GM18499 (cell line): Measurements from ENCODE around the gene MORN2.
"Not testable (repeated sequence)": the region's sequence is repeated elsewhere in the genome, so short reads cannot be mapped to it uniquely, and the experiment has no call there.

Experiments
- ATAC-seq: cut with Tn5 transposase; IDR thresholded peaks from one replicate; pipeline ENCODE4 v1.9.1; 2021; ENCODE audit warnings: moderate number of reproducible peaks; ENCODE audit not compliant: insufficient read depth, unreplicated experiment

The MORN2 gene

DNA sequence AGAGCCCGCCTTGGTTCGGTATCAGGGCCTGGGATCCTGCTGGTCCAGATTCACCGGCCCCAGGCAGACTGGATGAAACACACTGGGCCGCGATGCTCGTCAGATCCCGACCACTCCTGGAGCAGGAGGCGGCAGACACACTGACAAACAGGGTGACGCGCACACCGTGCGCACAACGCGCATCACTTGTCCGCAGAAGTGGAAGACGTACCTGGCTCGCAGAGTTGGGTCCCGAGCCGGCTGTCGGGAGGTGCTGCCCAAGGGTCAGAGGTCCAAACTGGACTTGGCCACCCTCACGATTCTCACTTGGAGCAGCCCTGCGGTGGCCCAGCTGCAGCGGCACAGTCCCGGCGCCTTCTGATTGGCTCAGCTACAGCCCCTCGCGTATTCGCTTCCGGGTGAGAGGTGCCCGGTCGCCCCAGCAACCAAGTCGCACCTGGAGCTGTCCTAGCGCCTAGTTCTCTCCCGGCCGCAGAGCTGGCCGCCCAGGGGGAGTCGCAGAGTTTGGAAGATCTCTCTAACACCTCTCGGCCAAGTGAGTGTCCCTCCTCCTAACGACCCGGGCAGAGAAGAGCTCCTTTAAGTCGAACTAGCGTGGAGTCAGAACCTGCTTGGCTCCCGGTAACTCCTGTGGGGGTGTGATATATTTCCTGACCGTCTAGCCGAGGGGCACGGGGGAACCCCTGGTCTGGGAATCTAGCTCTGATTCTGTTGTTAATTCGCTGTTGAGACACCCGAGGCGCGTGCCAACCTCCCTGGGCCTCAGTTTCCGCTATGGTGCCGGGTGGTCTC, at the start of gene MORN2, which contains the start of gene DHX57:
Gene MORN2 (plus strand): TSS at position 401 of the 792 bp plus-strand sequence.
Gene DHX57 (minus strand): TSS at position 359 of the 792 bp plus-strand sequence. CDS start 7,529 bp downstream, outside the sequence.
- peak; percentile 96 for ATAC-seq

DNA sequence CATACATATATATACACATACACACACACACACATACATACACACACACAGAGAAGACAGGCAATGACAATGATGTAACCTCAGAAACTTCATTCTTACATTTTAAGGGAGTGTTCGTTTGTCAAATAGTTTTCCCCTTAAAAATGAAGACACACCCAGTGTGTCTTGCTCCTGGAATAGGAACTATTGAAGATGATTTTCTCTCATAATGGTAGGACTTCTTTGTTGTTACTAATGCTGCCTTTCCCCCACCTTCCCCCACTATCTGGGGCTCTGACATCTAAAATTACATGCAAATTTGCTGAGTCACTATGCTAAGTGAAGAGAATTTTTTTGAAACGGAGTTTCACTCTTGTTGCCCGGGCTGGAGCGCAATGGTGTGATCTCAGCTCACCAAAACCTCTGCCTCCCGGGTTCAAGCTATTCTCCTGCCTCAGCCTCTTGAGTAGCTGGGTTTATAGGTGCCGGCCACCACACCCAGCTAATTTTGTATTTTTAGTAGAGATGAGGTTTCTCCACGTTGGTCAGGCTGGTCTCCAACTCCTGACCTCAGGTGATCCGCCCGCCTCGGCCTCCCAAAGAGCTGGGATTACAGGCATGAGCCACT, 48.1 kb upstream of the MORN2 start:
- not testable (repeated sequence) for ATAC-seq

DNA sequence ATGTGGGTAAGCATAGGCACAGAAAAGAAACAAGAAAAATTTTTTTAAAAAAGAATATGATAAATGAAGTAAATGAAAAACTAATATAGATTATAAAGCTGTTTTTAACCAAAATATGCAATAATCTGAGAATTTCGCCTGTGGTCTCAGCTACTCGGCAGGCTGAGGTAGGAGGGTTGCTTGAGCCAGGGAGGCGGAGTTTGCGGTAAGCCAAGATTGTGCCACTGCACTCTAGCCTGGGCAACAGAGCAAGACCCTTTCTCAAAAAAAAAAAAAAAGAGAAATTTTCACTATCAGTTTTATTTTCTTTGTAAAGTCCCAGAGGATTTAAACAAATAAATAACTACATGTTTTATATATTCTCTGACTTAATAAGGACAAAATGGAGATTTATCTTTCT, 47.3 kb upstream of the MORN2 start:
- no peak for ATAC-seq

GRCh38 chr2:38829971-38830370, 45.8 kb upstream of the MORN2 start:
- ATAC-seq = no peak

DNA sequence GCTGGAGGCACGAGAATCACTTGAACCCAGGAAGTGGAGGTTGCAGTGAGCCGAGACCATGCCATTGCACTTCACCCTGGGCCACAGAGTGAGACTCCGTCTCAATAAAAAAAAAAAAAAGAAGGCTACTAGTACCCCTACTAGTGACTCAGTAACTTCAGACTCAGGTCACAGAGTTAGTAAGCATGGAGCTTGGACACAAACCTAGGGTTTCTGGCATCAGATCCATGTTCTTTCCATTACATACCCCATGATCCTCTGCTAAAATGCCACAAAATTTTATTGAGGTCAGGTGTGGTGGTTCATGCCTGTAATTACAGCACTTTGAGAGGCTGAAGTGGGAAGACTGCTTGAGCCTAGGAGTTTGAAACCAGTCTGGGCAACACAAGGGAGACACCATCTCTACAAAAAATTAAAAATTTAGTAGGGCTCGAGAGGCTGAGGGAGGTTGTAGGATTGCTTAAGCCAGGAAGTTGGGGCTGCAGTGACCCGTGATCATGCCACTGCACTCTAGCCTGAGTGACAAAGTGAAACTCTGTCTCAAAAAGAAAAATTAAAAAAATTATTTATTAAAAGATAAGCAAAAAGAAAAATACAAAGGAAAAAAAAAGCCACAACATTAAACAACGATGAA, 45.1 kb upstream of the MORN2 start:
- ATAC-seq = no peak

GRCh38 chr2:38835015-38835601, 40.7 kb upstream of the MORN2 start:
- ATAC-seq = no peak

DNA sequence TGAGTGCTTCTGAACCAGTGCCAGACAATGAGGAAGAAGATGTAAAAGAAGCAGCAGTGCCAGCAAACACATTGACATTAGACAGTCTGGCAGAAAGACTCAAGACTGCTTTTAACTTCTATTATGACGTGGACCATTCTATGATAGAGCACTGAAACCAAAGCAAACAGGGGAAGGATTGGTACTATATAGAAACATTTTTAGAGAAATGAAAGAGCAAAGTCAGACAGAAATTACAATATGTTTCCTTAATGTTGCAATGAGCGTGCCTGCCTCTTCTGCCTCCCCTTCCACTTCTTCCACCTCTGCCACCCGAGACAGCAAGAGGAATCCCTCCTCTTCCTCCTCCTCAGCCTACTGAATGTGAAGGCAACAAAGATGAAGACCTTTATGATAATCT, 39.8 kb upstream of the MORN2 start:
- ATAC-seq = peak; percentile 71

DNA sequence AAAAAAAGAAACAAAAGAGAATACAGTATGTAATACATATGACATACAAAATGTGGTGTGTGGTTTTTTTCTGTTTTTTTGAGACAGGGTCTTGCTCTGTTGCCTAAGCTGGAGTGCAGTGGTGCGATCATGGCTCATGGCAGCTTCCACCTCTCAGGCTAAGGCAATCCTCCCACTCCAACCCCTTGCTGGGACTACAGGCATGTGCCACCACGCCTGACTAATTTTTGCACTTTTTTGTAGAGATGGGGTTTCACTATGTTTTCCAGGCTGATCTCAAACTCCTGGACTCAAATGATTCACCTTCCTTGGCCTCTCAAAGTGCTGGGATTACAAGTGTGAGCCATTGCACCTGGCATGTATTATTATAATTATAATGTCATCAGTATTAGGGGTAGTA, 39.0 kb upstream of the MORN2 start:
- ATAC-seq = no peak

DNA sequence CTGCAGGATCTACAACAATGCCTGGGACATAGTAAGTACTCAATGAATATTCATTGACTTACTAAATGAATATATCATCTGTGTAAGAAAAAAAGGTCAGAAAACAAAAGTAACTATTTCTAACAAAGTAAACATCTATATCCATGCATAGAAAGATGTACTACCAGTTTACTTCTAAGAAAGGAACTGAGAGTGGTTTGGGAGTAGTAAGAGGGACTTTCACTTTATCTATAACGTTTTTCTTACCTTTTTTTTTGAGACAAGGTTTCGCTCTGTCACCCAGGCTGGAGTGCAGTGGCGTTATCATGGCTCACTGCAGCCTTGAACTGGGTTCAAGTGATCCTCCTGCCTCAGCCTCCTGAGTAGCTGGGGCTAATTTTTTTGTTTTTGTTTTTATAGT, 25.7 kb upstream of the MORN2 start:
- peak; percentile 75 for ATAC-seq

DNA sequence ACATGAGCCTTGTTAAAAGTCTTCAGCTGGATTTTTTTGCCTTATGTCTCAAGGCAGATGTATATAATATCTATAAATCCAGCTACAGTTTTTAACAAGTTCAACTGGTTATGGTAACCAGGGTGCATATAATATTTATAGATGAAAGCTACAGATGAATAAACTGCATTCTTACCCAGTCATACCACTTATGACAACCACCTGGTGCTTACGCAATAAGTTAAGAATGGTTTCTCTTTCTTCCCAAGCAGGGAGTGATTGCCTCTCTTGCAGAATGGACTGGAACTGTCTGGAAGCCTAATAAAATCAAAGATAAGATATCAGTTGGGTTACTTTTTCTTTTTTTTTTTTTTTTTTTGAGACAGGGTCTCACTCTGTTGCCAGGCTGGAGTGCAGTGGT, 19.6 kb upstream of the MORN2 start:
- no peak for ATAC-seq

DNA sequence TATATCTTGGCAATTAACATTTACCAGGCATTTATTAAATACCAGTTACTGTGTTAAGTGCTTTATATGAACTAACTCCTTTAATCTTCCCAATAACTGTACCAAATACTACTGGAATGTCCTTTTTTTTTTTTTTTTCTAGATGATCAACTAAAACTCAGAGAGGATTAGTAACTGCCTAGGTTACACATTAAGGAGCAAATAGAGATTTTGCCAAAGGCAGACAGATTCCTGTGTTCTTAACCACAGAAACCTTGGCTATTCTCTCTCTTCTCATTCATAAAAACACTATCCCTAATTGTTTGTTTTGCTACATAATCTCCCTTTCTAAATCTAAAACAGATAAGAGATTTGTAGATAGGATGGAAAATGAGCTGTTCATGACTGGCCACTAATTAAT, 13.3 kb upstream of the MORN2 start:
- no peak for ATAC-seq

DNA sequence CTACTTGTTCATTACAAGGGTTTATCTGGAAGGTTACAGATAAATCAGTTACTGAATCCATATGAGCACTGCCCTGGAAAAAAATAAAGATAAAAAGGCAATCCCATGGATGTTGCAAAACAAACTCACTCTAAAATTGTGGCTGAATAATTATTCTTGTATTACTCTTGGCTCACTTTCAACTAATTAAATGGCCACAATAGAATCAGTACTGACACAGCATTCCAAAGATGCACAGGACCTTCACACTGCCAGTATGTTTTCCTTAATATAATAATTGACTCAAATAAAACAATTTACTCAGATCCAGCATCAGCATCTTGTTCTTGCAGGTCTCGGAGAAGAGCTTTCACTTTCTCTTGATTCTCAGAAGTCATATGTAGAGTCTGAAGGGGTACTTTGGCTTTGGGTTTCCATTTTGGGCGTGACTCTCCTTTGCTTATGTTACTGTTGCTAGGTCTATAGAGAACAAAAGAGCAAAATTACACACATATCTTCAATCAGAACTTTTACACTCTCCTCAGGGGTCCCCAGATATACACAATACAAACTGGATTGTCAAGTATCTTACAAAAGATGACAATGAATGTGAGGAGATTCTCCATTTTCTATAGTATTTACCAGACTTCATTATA, 12.6 kb upstream of the MORN2 start:
- ATAC-seq = no peak

DNA sequence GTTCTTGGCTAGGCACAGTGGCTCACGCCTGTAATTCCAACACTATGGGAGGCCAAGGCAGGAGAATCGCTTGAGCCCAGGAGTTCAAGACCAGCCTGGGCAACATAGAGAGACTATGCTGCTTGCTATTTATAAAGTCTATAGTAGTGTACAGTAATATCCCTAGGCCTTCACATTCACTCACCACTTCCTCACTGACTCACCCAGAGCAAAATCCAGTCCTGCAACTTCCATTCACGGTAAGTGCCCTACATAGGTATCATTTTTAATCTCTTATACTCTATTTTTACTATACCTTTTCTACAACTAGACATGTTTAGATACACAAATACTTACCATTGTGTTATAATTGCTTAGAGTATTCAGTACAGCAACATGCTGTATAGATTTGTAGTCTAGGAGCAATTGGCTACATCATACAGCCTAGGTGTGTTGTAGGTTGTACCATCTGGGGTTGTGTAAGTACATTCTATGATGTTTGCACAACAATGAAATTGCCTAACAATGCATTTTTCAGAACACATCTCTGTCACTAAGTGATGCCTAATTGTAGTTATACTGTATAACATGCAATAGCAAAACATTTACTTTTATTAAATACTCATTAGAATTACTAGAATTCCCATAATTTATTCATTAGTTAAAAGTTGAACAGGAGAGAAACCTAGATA, 8.9 kb upstream of the MORN2 start:
- ATAC-seq = no peak

GRCh38 chr2:38871432-38871831, 4.3 kb upstream of the MORN2 start:
- ATAC-seq = no peak

GRCh38 chr2:38873763-38874162, 2.0 kb upstream of the MORN2 start:
- no peak for ATAC-seq

DNA sequence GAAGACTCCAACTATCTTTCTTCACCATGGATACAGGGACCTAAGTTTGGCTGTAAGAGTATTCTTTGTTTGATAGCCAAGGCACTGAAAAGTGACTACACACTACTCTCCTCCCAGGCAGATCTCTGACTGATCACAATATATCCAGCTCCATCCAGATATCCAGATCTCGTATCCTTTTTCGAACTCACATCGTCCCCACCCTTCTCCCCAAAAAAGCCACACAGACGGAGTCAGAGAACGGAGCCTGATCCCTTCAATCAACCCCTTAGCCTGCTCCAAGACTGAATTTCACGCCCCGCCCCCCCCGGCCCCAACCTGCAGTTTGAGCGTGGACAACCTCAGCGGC, 575 bp upstream of the MORN2 start:
- no peak for ATAC-seq

GRCh38 chr2:38876407-38876806, 631 bp downstream of the MORN2 start:
- ATAC-seq = no peak

- no peak for ATAC-seq
Observed at GRCh38 chr2:38886063-38886462, 10.3 kb downstream of the MORN2 start.

- ATAC-seq = no peak
Observed at GRCh38 chr2:38887347-38887746, 11.6 kb downstream of the MORN2 start.

- no peak for ATAC-seq
Observed at GRCh38 chr2:38887902-38888554, 12.3 kb downstream of the MORN2 start.
